ENCODE measurements around the gene KLHL26. TPM values are rescaled to one million over a fixed set of nuclear protein-coding genes. Genes with fewer than 3 reads are reported as not detected.

KLHL26 gene
- polyA plus RNA-seq, 3 donors, result 1.6 to 3.2 (median 2.0) TPM

- WGBS (ENCODE audit: insufficient coverage), result 1% methylated on average over 86 of the region's 116 CpGs
- Histone ChIP-seq H2AFZ (ENCODE audit: insufficient read depth, low read depth, low read length, poor library complexity, severe bottlenecking) (no peak within 1 kb of the TSS), H3K9ac (ENCODE audit: insufficient read depth, low read length, poor library complexity, severe bottlenecking) (no peak within 1 kb of the TSS), H3K4me1 (ENCODE audit: control insufficient read depth in 1 of 2, insufficient read depth in 2 of 2, low read length in 2 of 2) (no peaks in the 10 kb centered on the region), H3K9me3 (replicated peaks in 1 of 2; ENCODE audit: control insufficient read depth in 1 of 2, insufficient read depth in 1 of 2, low read length in 2 of 2) (peaks cover 0 to 47% of the 10 kb centered on the region in 2 donors), H3K27me3 (ENCODE audit: control insufficient read depth in 2 of 2, insufficient read depth in 2 of 2, low read length in 2 of 2) (peaks cover 74 to 89% of the 10 kb centered on the region in 2 donors), H3K79me2 (ENCODE audit: insufficient read depth, low read length) (no peaks in the 10 kb centered on the region), H3K36me3 (replicated peaks in 1 of 2; ENCODE audit: control insufficient read depth in 1 of 2, insufficient read depth in 2 of 2, low read length in 2 of 2) (no peaks in the 10 kb centered on the region), H4K20me1 (ENCODE audit: insufficient read depth, low read length) (no peaks in the 10 kb centered on the region), H3K4me3 (replicated peaks in 1 of 3; ENCODE audit: low read depth in 2 of 3, low read length in 3 of 3) (no peak within 1 kb of the TSS), H3K4me2 (replicated peaks; ENCODE audit: extremely low read depth, low read length, poor library complexity, severe bottlenecking) (no peak within 1 kb of the TSS), H3K27ac (ENCODE audit: low read depth in 1 of 2, low read length in 2 of 2) (no peak within 1 kb of the TSS)
- intact Hi-C loops (cut with micrococcal nuclease), result no loop called here
- Mint-ChIP-seq H3K4me3 (peak within 1 kb of the TSS in 1 of 2 donors; percentile 88), H3K9me3 (peaks cover 0 to 34% (median 11%) of the 10 kb centered on the region in 7 donors), H3K4me1 (peaks cover 5% of the 10 kb centered on the region), H3K27me3 (ENCODE audit: low read depth in 3 of 3) (peaks cover 76 to 93% (median 82%) of the 10 kb centered on the region in 3 donors), H3K36me3 (peaks cover 3 to 9% of the 10 kb centered on the region in 2 donors), H3K27ac (no peak within 1 kb of the TSS)
- TF ChIP-seq, protein P1, sequence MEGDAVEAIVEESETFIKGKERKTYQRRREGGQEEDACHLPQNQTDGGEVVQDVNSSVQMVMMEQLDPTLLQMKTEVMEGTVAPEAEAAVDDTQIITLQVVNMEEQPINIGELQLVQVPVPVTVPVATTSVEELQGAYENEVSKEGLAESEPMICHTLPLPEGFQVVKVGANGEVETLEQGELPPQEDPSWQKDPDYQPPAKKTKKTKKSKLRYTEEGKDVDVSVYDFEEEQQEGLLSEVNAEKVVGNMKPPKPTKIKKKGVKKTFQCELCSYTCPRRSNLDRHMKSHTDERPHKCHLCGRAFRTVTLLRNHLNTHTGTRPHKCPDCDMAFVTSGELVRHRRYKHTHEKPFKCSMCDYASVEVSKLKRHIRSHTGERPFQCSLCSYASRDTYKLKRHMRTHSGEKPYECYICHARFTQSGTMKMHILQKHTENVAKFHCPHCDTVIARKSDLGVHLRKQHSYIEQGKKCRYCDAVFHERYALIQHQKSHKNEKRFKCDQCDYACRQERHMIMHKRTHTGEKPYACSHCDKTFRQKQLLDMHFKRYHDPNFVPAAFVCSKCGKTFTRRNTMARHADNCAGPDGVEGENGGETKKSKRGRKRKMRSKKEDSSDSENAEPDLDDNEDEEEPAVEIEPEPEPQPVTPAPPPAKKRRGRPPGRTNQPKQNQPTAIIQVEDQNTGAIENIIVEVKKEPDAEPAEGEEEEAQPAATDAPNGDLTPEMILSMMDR (IDR thresholded peaks at IDR 0.05), result no peak
- no peak for DNase-seq
Observed at GRCh38 chr19:18606281-18607225, 30.3 kb upstream of the KLHL26 start, which contains the start of gene CRLF1. TSS of gene CRLF1 (minus strand) at chr19:18606799. CDS start at chr19:18606656, 143 bp downstream.

DNA sequence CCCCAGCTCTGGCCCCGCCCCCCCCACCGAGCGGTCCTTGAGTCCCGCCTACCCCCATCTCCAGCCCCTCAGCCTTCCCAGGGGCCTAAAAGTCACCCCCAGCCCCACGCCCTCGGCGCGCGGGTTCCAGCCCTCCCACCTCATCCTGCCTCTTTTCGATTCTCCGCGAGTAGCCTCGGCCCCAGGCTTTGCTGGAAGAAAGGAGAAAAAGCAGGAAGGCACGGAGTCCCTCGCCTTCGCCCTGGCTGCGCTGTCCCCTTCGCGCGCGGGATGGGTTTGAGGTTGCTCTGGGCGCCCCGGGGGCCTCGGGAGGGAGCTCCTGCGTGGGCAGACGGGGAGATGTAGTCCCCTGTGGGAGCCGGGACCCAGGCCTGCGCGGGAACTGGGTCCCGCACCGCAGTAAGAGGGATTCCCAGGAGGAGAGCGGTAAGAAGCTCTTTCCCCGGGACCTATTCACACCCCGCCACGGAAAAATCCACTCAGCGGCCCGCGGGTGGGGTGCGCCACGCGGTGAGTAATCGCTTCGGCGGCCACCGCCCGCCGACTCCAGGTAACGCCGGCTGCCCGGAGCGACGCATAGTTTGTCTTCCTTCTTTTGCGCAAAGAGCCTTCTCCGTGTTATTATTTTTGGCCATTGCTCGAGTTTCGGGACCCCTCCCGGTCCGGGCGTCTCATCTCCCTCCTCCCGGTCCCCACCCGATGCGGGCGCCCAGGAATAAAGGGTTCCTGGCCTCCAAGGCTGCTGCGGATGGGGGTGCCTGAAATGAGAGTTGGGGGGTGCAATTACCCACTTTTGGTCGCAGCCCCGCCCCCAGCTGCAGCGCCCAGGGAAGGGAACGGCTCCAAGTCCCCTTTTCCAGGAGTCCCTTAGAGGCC, 29.4 kb upstream of the KLHL26 start:
- peaks cover 80 to 89% of the 10 kb centered on the region in 2 donors for H3K27me3 ChIP-seq (ENCODE audit: control insufficient read depth in 2 of 2, insufficient read depth in 2 of 2, low read length in 2 of 2)
- peaks cover 0 to 2% of the 10 kb centered on the region in 2 donors for H3K4me1 ChIP-seq (ENCODE audit: control insufficient read depth in 1 of 2, insufficient read depth in 2 of 2, low read length in 2 of 2)
- TF ChIP-seq, protein P1 (IDR thresholded peaks at IDR 0.05), result no peak
- no peak overlapping the region for H3K4me3 ChIP-seq (replicated peaks in 1 of 3; ENCODE audit: low read depth in 2 of 3, low read length in 3 of 3)
- Mint-ChIP-seq H3K36me3 (peaks cover 3 to 9% of the 10 kb centered on the region in 2 donors), H3K9me3 (peaks cover 0 to 36% (median 11%) of the 10 kb centered on the region in 7 donors), H3K27ac (no peak overlapping the region), H3K27me3 (ENCODE audit: low read depth in 3 of 3) (peaks cover 76 to 93% (median 80%) of the 10 kb centered on the region in 3 donors), H3K4me3 (peak overlapping the region in 1 of 2 donors; percentile 68), H3K4me1 (peaks cover 8% of the 10 kb centered on the region)
- H3K9ac ChIP-seq (ENCODE audit: insufficient read depth, low read length, poor library complexity, severe bottlenecking), result no peak overlapping the region
- 2% methylated on average over 46 of the region's 68 CpGs for WGBS (ENCODE audit: insufficient coverage)
- no peaks in the 10 kb centered on the region for H3K79me2 ChIP-seq (ENCODE audit: insufficient read depth, low read length)
- no peak overlapping the region for H2AFZ ChIP-seq (ENCODE audit: insufficient read depth, low read depth, low read length, poor library complexity, severe bottlenecking)
- H3K9me3 ChIP-seq (replicated peaks in 1 of 2; ENCODE audit: control insufficient read depth in 1 of 2, insufficient read depth in 1 of 2, low read length in 2 of 2), result peaks cover 0 to 47% of the 10 kb centered on the region in 2 donors
- H3K36me3 ChIP-seq (replicated peaks in 1 of 2; ENCODE audit: control insufficient read depth in 1 of 2, insufficient read depth in 2 of 2, low read length in 2 of 2), result no peaks in the 10 kb centered on the region
- H3K4me2 ChIP-seq (replicated peaks; ENCODE audit: extremely low read depth, low read length, poor library complexity, severe bottlenecking), result no peak overlapping the region
- intact Hi-C loops (cut with micrococcal nuclease), result no loop called here
- H4K20me1 ChIP-seq (ENCODE audit: insufficient read depth, low read length), result no peaks in the 10 kb centered on the region
- H3K27ac ChIP-seq (ENCODE audit: low read depth in 1 of 2, low read length in 2 of 2), result no peak overlapping the region
- DNase-seq, result no peak

All from CD14-positive monocyte (primary cell).